NCI-H2171 treated with DMSO at 0.1 percent for 48 hours (cell line): Measurements from ENCODE around the gene ASPG.

Source experiments
- DNase-seq: peaks from one replicate; lab custom pipeline; 2025; lab: John Stamatoyannopoulos, UW

ASPG gene

GRCh38 chr14:104085032-104085888, at the start of gene ASPG:
Gene ASPG (plus strand): TSS chr14:104085700. CDS start chr14:104085771, 71 bp downstream.
- DNase-seq, result no peak

- peak; percentile 7 for DNase-seq
Observed at GRCh38 chr14:104036212-104036611, 49.3 kb upstream of the ASPG start.

- DNase-seq, result no peak
Observed at GRCh38 chr14:104037074-104037473, 48.4 kb upstream of the ASPG start.

GRCh38 chr14:104037903-104038302, 47.6 kb upstream of the ASPG start:
- DNase-seq, result no peak

GRCh38 chr14:104039214-104039613, 46.3 kb upstream of the ASPG start:
- DNase-seq, result no peak

- no peak for DNase-seq
Observed at GRCh38 chr14:104040539-104040938, 45.0 kb upstream of the ASPG start.

- DNase-seq, result no peak
Observed at GRCh38 chr14:104041430-104042104, 43.9 kb upstream of the ASPG start.

GRCh38 chr14:104044016-104044415, 41.5 kb upstream of the ASPG start:
- DNase-seq, result no peak

- DNase-seq, result no peak
Observed at GRCh38 chr14:104047761-104048160, 37.7 kb upstream of the ASPG start.

- no peak for DNase-seq
Observed at GRCh38 chr14:104048758-104049507, 36.6 kb upstream of the ASPG start.

- DNase-seq, result no peak
Observed at GRCh38 chr14:104049576-104050240, 35.8 kb upstream of the ASPG start.

- DNase-seq, result no peak
Observed at GRCh38 chr14:104051092-104051813, 34.2 kb upstream of the ASPG start.

- no peak for DNase-seq
Observed at GRCh38 chr14:104054222-104054905, 31.1 kb upstream of the ASPG start.

- DNase-seq, result no peak
Observed at GRCh38 chr14:104062281-104062680, 23.2 kb upstream of the ASPG start.

- no peak for DNase-seq
Observed at GRCh38 chr14:104064003-104064402, 21.5 kb upstream of the ASPG start.

- DNase-seq, result no peak
Observed at GRCh38 chr14:104066279-104066678, 19.2 kb upstream of the ASPG start.

- no peak for DNase-seq
Observed at GRCh38 chr14:104066719-104067295, 18.7 kb upstream of the ASPG start.

- no peak for DNase-seq
Observed at GRCh38 chr14:104069541-104069940, 16.0 kb upstream of the ASPG start.

GRCh38 chr14:104072586-104072985, 12.9 kb upstream of the ASPG start:
- no peak for DNase-seq

- DNase-seq, result no peak
Observed at GRCh38 chr14:104073764-104074163, 11.7 kb upstream of the ASPG start.
